ENCODE results near the gene SIRT1.
"Not testable (repeated sequence)": the region's sequence is repeated elsewhere in the genome, so short reads cannot be mapped to it uniquely, and the experiment has no call there.

SIRT1 gene

GRCh38 chr10:67884313-67884841, at the start of gene SIRT1:
SIRT1 (plus strand) TSS chr10:67884656; CDS start chr10:67884722, 66 bp downstream.
- peak within 1 kb of the TSS; percentile 77 for H3K4me3 ChIP-seq (ENCODE audit: control insufficient read depth, low read depth, low read length)
- DNase-seq (ENCODE audit: low read depth), result peak; percentile 67
- no peak for TF ChIP-seq CTCF (IDR thresholded peaks at IDR 0.05; ENCODE audit: control insufficient read depth, insufficient read depth, low read depth, low read length, missing control alignments)

GRCh38 chr10:67835541-67836394, 48.7 kb upstream of the SIRT1 start:
- not testable (repeated sequence) for H3K4me3 ChIP-seq (ENCODE audit: control insufficient read depth, low read depth, low read length); DNase-seq (ENCODE audit: low read depth)

GRCh38 chr10:67836488-67836887, 48.0 kb upstream of the SIRT1 start:
- no peak for DNase-seq (ENCODE audit: low read depth)
- no peak overlapping the region for H3K4me3 ChIP-seq (ENCODE audit: control insufficient read depth, low read depth, low read length)
- no peak for TF ChIP-seq CTCF (IDR thresholded peaks at IDR 0.05; ENCODE audit: control insufficient read depth, insufficient read depth, low read depth, low read length, missing control alignments)

- DNase-seq (ENCODE audit: low read depth), result no peak
- H3K4me3 ChIP-seq (ENCODE audit: control insufficient read depth, low read depth, low read length), result no peak overlapping the region
- TF ChIP-seq CTCF (IDR thresholded peaks at IDR 0.05; ENCODE audit: control insufficient read depth, insufficient read depth, low read depth, low read length, missing control alignments), result no peak
These were observed 47.5 kb upstream of the SIRT1 start for GRCh38 chr10:67836972-67837371.

- DNase-seq (ENCODE audit: low read depth), result no peak
- no peak within 1 kb of the TSS for H3K4me3 ChIP-seq (ENCODE audit: control insufficient read depth, low read depth, low read length)
- TF ChIP-seq CTCF (IDR thresholded peaks at IDR 0.05; ENCODE audit: control insufficient read depth, insufficient read depth, low read depth, low read length, missing control alignments), result no peak
These were observed 46.7 kb upstream of the SIRT1 start, which contains the start of gene DNAJC12 for GRCh38 chr10:67837541-67838314. DNAJC12 (minus strand) TSS chr10:67838188; CDS start chr10:67838011, 177 bp downstream.

- H3K4me3 ChIP-seq (ENCODE audit: control insufficient read depth, low read depth, low read length); DNase-seq (ENCODE audit: low read depth): not testable (repeated sequence)
These were observed 44.9 kb upstream of the SIRT1 start for GRCh38 chr10:67839511-67839910.

GRCh38 chr10:67839951-67840350, 44.5 kb upstream of the SIRT1 start:
- no peak for DNase-seq (ENCODE audit: low read depth)
- no peak for TF ChIP-seq CTCF (IDR thresholded peaks at IDR 0.05; ENCODE audit: control insufficient read depth, insufficient read depth, low read depth, low read length, missing control alignments)
- H3K4me3 ChIP-seq (ENCODE audit: control insufficient read depth, low read depth, low read length), result no peak overlapping the region
